AG08395 (cell line): ENCODE results near the gene PRAMEF15.
"Not testable (repeated sequence)": the region's sequence is repeated elsewhere in the genome, so short reads cannot be mapped to it uniquely, and the experiment has no call there.

Experiments
- DNase-seq: peaks from one replicate; pipeline ENCODE4 v3.0.0; 2012; ENCODE audit warnings: mixed read lengths, low spot score

Gene PRAMEF15

GRCh38 chr1:13315281-13315680, at the start of gene PRAMEF15:
PRAMEF15 (plus strand) TSS chr1:13315581; CDS start chr1:13318408, 2,827 bp downstream.
- DNase-seq: not testable (repeated sequence)

DNA sequence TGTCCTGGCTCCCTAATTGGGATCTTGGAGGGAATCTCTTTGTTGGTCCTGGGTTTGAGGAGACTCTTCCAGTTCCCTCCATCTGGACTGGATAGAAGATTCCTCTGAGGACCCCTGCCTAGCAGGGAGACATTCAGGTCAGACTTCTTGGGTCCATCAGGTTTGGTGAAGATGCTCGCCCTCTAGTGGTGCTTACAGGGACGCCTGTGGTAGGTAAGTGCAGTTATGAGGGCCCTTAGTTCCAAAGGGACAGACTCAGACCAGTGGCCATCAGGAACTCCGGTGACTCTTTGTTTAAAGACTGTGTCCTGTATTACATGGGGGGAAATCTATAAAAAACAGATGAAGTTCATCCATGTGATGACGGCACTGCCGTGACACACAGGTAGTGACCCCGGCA, 38.4 kb upstream of the PRAMEF15 start:
- not testable (repeated sequence) for DNase-seq

GRCh38 chr1:13279617-13280016, 35.8 kb upstream of the PRAMEF15 start:
- DNase-seq: not testable (repeated sequence)

DNA sequence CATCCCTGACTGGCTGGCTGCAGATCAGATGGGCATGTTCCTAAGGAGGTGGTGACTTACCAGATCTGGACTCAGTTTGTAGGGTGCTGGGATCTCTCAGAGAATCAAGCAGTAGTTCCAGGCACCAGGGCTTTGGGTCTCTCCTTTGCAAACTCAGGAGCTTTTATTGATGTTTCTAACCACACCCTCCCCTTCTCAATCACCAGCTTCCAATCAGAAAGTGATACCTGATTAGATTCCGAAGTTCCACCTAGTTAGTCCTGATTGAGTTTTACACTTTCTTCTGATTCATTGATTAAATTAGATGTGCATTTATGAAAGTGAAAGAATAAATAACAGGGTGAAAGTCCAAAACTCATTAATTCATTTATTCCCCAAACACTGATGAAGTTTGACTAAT, 30.3 kb upstream of the PRAMEF15 start, which contains the start of gene PRAMEF8:
PRAMEF8 (minus strand) TSS at position 101 of the 400 bp plus-strand sequence. CDS start 1,046 bp downstream, outside the sequence.
- not testable (repeated sequence) for DNase-seq

DNA sequence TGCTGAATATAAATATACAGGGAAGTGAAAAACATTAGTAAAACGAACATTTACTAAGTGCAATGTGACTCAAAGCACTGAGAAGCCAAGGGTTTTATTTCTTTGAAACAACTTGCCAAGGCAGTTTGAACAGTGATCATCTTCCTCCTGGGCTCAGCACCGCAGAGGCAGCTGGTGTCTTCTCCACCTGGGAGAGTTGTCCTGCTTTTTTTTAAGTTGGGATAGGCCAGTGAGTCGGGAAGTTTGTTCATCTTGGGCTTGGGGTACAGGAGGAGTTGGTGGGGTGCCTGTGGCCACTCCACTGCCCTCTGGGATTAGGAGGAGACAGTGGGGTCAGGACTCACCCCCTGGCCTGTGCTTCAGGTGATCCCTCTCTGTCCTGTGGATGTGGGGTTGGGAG, 26.4 kb upstream of the PRAMEF15 start:
- not testable (repeated sequence) for DNase-seq

- not testable (repeated sequence) for DNase-seq
Measured at GRCh38 chr1:13297216-13297931, 18.0 kb upstream of the PRAMEF15 start.

DNA sequence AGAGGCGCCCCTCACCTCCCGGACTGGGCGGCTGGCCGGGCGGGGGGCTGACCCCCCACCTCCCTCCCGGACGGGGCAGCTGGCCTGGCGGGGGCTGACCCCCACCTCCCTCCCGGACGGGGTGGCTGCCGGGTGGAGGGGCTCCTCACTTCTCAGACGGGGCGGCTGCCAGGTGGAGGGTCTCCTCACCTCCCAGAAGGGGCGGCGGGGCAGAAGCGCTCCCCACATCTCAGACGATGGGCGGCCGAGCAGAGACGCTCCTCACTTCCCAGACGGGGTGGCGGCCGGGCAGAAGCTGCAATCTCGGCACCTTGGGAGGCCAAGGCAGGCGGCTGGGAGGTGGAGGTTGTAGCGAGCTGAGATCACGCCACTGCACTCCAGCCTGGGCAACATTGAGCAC, 16.7 kb upstream of the PRAMEF15 start:
- not testable (repeated sequence) for DNase-seq

DNA sequence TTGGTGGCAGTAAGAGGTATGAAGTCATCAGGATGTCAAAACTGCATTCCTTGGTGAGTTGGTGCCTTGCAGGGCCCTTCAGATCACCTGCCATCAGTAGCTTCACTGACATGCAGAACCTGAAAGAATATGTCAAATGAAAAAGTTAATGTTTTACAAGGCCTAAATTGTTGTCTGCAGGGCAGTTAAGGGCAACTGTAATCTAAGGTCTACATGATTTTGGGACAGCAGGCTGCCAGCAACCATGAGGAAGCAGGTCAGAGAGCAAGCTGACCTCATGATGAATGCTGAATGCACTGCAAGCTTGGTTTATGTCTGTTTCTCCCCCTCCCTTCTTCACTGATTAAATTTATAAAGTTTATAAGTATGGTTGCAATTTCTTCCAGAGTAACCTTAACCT, 13.2 kb upstream of the PRAMEF15 start:
- not testable (repeated sequence) for DNase-seq

- not testable (repeated sequence) for DNase-seq
Measured at GRCh38 chr1:13303239-13303638, 12.1 kb upstream of the PRAMEF15 start, which contains the start of gene PRAMEF33. PRAMEF33 (plus strand) TSS chr1:13303539; CDS start chr1:13305955, 2,416 bp downstream.

DNA sequence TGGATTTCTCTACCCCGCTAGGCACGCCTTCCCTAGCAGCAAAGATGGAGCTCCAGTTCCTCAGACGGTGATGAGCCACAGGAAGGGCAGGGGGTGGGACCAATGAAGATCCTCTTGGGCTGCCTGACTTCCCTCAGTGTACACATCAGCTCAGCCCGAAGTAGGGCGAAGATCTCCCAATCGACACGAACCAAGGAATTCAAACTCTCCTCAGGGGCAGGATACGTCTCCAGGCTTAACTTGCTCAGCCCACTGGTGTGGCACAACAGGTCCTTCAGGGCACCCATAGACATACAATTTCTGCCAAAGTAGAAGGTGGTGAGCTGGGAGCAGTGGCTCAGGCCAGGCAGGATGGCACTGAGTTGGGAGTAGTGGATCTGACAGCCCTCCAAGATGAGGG, 27.1 kb downstream of the PRAMEF15 start:
- not testable (repeated sequence) for DNase-seq

DNA sequence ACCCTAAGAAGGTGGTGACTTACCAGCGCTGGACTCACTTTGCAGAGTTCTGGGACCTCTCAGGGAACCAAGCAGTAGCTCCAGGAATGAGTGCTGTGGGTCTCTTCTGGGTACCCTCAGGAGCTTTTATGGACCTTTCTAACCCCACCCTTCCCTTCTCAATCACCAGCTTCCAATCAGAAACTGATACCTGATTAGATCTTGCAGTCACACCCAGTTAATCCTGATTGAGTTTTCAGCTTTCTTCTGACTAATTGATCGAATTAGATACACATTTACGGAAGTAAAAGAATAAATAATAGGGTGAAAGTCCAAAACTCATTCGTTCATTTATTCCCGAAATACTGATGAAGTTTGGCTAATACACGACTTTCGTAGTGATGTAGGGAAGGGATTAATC, 31.7 kb downstream of the PRAMEF15 start, which contains the start of gene PRAMEF14:
PRAMEF14 (minus strand) TSS at position 101 of the 400 bp plus-strand sequence. CDS start 1,820 bp downstream, outside the sequence.
- not testable (repeated sequence) for DNase-seq

DNA sequence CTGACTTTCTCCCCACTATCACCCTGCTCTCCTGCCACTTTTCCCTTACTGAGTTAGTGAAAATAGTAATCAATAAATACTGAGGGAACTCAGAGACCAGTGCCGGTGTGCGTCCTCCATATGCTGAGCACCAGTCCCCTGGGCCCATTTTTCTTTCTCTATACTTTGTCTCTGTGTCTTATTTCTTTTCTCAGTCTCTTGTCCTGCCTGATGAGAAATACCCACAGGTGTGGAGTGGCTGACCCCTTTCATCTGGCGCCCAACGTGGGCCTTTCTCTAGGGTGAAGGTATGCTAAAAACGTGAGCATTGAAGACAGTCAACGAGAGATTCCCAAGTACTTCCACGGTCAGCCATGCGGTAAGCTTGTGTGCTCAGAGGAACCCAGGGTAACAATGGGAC, 38.1 kb downstream of the PRAMEF15 start:
- DNase-seq: not testable (repeated sequence)

- not testable (repeated sequence) for DNase-seq
Measured at GRCh38 chr1:13354475-13354874, 39.1 kb downstream of the PRAMEF15 start.

DNA sequence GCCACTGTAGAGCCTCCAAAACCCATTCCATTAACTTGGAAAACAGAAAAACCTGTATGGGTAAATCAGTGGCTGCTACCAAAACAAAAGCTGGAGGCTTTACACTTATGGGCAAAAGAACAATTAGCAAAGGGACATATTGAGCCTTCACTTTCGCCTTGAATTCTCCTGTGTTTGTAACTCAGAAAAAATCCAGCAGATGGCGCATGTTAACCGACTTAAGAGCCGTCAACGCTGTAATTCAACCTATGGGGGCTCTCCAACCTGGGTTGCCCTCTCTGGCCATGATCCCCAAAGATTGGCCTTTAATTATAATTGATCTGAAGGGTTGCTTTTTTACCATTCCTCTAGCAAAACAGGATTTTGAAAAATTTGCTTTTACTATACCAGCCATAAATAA, 41.4 kb downstream of the PRAMEF15 start:
- peak; percentile 6 for DNase-seq

GRCh38 chr1:13362364-13362763, 47.0 kb downstream of the PRAMEF15 start:
- DNase-seq: not testable (repeated sequence)

DNA sequence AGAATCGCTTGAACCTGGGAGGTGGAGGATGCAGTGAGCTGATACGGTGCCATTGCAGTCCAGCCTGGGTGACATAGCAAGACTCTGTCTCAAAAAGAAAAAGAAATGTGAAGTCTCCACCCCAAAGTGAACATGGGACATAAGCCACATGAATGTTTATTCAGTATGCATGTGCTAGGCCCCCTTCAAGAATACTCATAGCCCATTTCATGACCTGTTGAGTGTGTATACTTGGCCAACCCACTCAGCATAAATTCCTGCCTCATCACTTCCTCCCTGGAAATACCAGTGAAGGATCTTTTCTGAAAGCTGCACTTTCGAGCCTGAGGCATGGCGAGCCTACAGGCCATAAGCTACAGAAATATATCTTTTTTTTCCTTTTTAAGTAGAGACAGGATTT, 49.5 kb downstream of the PRAMEF15 start:
- not testable (repeated sequence) for DNase-seq

- not testable (repeated sequence) for DNase-seq
Measured at GRCh38 chr1:13366536-13366935, 51.2 kb downstream of the PRAMEF15 start.

DNA sequence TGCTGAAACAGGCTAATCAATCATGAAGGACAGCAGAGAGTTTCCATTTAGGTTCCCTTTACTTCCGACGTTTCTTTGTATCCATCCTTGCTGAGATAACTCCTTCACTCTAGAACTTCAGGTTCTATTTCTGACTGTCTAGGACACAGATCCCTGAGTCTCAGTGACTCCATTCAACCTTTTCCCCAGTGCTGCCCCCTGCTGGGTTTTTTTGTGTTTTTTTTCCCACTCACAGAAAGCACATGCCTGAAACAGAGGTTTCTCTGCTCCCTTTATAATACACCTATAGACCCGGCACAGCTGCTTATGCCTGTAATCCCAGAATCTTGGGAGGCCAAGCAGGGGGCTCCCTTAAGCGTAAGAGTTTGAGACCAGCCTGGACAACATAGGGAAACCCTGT, 53.2 kb downstream of the PRAMEF15 start:
- DNase-seq: not testable (repeated sequence)
